H9 (cell line): ENCODE results near the gene METTL26. TPM values are rescaled to one million over a fixed set of nuclear protein-coding genes. Genes with fewer than 3 reads are reported as not detected.

Source experiments
- DNase-seq: peaks from one replicate; pipeline ENCODE4 v3.0.0-alpha.2; 2017
- H2AFZ ChIP-seq: one replicate; pipeline ENCODE4 v1.6.1; 2013; ENCODE audit warnings: mild to moderate bottlenecking, low read length, control low read depth, moderate library complexity
- H2AK5ac ChIP-seq: 2 replicates; pipeline ENCODE4 v1.6.1; 2013; ENCODE audit warnings: low read length, control low read depth, mixed read lengths; ENCODE audit not compliant: insufficient read length
- H2BK120ac ChIP-seq: one replicate; pipeline ENCODE4 v1.6.1; 2013; ENCODE audit warnings: low read depth, mild to moderate bottlenecking, low read length, control low read depth, inconsistent platforms; ENCODE audit not compliant: poor library complexity, severe bottlenecking
- H2BK12ac ChIP-seq: 2 replicates; pipeline ENCODE4 v1.6.1; 2013; ENCODE audit warnings: low read length, control low read depth, mixed read lengths, low read depth; ENCODE audit not compliant: insufficient read length
- H2BK15ac ChIP-seq: 2 replicates; pipeline ENCODE4 v1.6.1; 2013; ENCODE audit warnings: low read depth, low read length, control low read depth
- H2BK20ac ChIP-seq: one replicate; pipeline ENCODE4 v1.6.1; 2013; ENCODE audit warnings: low read depth, mild to moderate bottlenecking, low read length, control low read depth, inconsistent platforms; ENCODE audit not compliant: poor library complexity, severe bottlenecking
- H2BK5ac ChIP-seq: 2 replicates; pipeline ENCODE4 v1.6.1; 2013; ENCODE audit warnings: low read length, control low read depth, mixed read lengths; ENCODE audit not compliant: insufficient read length
- H3K14ac ChIP-seq: 2 replicates; pipeline ENCODE4 v1.6.1; 2013; ENCODE audit warnings: low read length, control low read depth; ENCODE audit not compliant: insufficient read depth
- H3K18ac ChIP-seq: 2 replicates; pipeline ENCODE4 v1.6.1; 2013; ENCODE audit warnings: low read depth, mild to moderate bottlenecking, mixed read lengths, low read length, control low read depth; ENCODE audit not compliant: insufficient read length
- H3K23ac ChIP-seq: 2 replicates; pipeline ENCODE4 v1.6.1; 2013; ENCODE audit warnings: low read length, control low read depth, mixed read lengths, low read depth; ENCODE audit not compliant: insufficient read length
- H3K23me2 ChIP-seq: 2 replicates; pipeline ENCODE4 v1.6.1; 2013; ENCODE audit warnings: low read depth, mild to moderate bottlenecking, mixed read lengths, low read length, control low read depth; ENCODE audit not compliant: insufficient read length, poor library complexity, severe bottlenecking
- H3K27ac ChIP-seq: 2 replicates; pipeline ENCODE4 v1.5.1; 2013; ENCODE audit warnings: low read length, control low read depth, mixed read lengths, low read depth; ENCODE audit not compliant: insufficient read length
- H3K27me3 ChIP-seq: 2 replicates; pipeline ENCODE4 v1.6.1; 2013; ENCODE audit warnings: low read length, control low read depth, inconsistent platforms; ENCODE audit not compliant: insufficient read depth
- H3K4ac ChIP-seq: 2 replicates; pipeline ENCODE4 v1.6.1; 2013; ENCODE audit warnings: low read depth, mild to moderate bottlenecking, control low read depth, inconsistent platforms, low read length, moderate library complexity
- H3K4me1 ChIP-seq: 2 replicates; pipeline ENCODE4 v1.6.1; 2013; ENCODE audit warnings: low read length, control low read depth, inconsistent platforms; ENCODE audit not compliant: insufficient read depth
- H3K4me2 ChIP-seq: 2 replicates; pipeline ENCODE4 v1.6.1; 2013; ENCODE audit warnings: low read length, control low read depth, mixed read lengths; ENCODE audit not compliant: insufficient read length, insufficient read depth
- H3K56ac ChIP-seq: 2 replicates; pipeline ENCODE4 v1.6.1; 2013; ENCODE audit warnings: low read depth, mild to moderate bottlenecking, mixed read lengths, low read length, control low read depth; ENCODE audit not compliant: insufficient read length
- H3K79me1 ChIP-seq: 2 replicates; pipeline ENCODE4 v1.6.1; 2013; ENCODE audit warnings: low read depth, mild to moderate bottlenecking, moderate library complexity, low read length, control low read depth, inconsistent platforms; ENCODE audit not compliant: insufficient read depth, poor library complexity, severe bottlenecking
- H3K79me2 ChIP-seq: 2 replicates; pipeline ENCODE4 v1.6.1; 2013; ENCODE audit warnings: low read length, control low read depth, inconsistent platforms; ENCODE audit not compliant: insufficient read depth
- H3K9ac ChIP-seq: 2 replicates; pipeline ENCODE4 v1.6.1; 2013; ENCODE audit warnings: low read length, control low read depth, mixed read lengths; ENCODE audit not compliant: insufficient read length; ENCODE audit errors: extremely low read depth
- H3K9me3 ChIP-seq: one replicate; pipeline ENCODE4 v1.6.1; 2013; ENCODE audit warnings: low read depth, low read length, inconsistent platforms; ENCODE audit not compliant: control insufficient read depth
- H3T11ph ChIP-seq: one replicate; pipeline ENCODE4 v1.6.1; 2013; ENCODE audit warnings: mild to moderate bottlenecking, low read length, control low read depth, inconsistent platforms
- H4K20me1 ChIP-seq: one replicate; pipeline ENCODE4 v1.6.1; 2013; ENCODE audit not compliant: control insufficient read depth, insufficient read length, insufficient read depth
- H4K5ac ChIP-seq: 2 replicates; pipeline ENCODE4 v1.6.1; 2013; ENCODE audit warnings: low read depth, mild to moderate bottlenecking, mixed read lengths, low read length, control low read depth; ENCODE audit not compliant: insufficient read length
- H4K8ac ChIP-seq: replicated peaks from 2 replicates; pipeline ENCODE4 v1.6.1; 2013; ENCODE audit warnings: low read length, control low read depth, mixed read lengths, low read depth; ENCODE audit not compliant: insufficient read length
- H4K91ac ChIP-seq: 2 replicates; pipeline ENCODE4 v1.6.1; 2013; ENCODE audit warnings: low read depth, mild to moderate bottlenecking, moderate library complexity, mixed read lengths, low read length, control low read depth; ENCODE audit not compliant: insufficient read length
- H3K27ac Mint-ChIP-seq, 3 experiments: 2 replicates in 2 of 3; 3 replicates in 1 of 3; pipeline ENCODE4 v1.8.0; 2020 to 2021; ENCODE audit warnings: mixed read lengths in 3 of 3, mild to moderate bottlenecking in 1 of 3, moderate library complexity in 1 of 3
- H3K27me3 Mint-ChIP-seq: 2 replicates; pipeline ENCODE4 v1.8.0; 2021; ENCODE audit warnings: low read depth, mild to moderate bottlenecking, moderate library complexity, mixed read lengths
- H3K36me3 Mint-ChIP-seq, 3 experiments: 2 replicates in 2 of 3; 3 replicates in 1 of 3; pipeline ENCODE4 v1.8.0; 2020 to 2021; ENCODE audit warnings: low read depth in 3 of 3, mixed read lengths in 3 of 3; ENCODE audit not compliant: insufficient read depth in 1 of 3
- H3K4me1 Mint-ChIP-seq, 2 experiments: 2 replicates each; pipeline ENCODE4 v1.8.0; 2020; ENCODE audit warnings: mixed read lengths in 2 of 2
- H3K4me3 Mint-ChIP-seq, 2 experiments: 2 replicates in 1 of 2; 3 replicates in 1 of 2; pipeline ENCODE4 v1.8.0; 2020 to 2021; ENCODE audit warnings: mild to moderate bottlenecking in 2 of 2, mixed read lengths in 2 of 2, moderate library complexity in 1 of 2
- H3K9me3 Mint-ChIP-seq, 2 experiments: 2 replicates in 1 of 2; 3 replicates in 1 of 2; pipeline ENCODE4 v1.8.0; 2020; ENCODE audit warnings: mild to moderate bottlenecking in 2 of 2, mixed read lengths in 2 of 2, moderate library complexity in 1 of 2
- WGBS: extraction: QIAGEN DNeasy Blood & Tissue Kit; methylation state at CpG from one replicate; pipeline ENCODE4 v1.1.7; 2013; ENCODE audit warnings: missing lambda C conversion rate, low lambda C conversion rate, mixed read lengths; ENCODE audit not compliant: insufficient read length; ENCODE audit errors: extremely low coverage; 5-methylcytosine and 5-hydroxymethylcytosine counted together
- total RNA-seq: library from RNA; stranded (reverse); gene quantifications from 2 replicates; pipeline ENCODE4 v1.2.1, GENCODE V29; 2021
- TF ChIP-seq, protein P1 (sequence below): fragments of 200-600 bp; sonication (generic); conservative IDR thresholded peaks from 3 replicates; pipeline ENCODE4 v1.8.0; 2021; ENCODE audit warnings: antibody characterized with exemption, mild to moderate bottlenecking

The METTL26 gene
- total RNA-seq, 1 experiment from 2014 or later, result 108 TPM

DNA sequence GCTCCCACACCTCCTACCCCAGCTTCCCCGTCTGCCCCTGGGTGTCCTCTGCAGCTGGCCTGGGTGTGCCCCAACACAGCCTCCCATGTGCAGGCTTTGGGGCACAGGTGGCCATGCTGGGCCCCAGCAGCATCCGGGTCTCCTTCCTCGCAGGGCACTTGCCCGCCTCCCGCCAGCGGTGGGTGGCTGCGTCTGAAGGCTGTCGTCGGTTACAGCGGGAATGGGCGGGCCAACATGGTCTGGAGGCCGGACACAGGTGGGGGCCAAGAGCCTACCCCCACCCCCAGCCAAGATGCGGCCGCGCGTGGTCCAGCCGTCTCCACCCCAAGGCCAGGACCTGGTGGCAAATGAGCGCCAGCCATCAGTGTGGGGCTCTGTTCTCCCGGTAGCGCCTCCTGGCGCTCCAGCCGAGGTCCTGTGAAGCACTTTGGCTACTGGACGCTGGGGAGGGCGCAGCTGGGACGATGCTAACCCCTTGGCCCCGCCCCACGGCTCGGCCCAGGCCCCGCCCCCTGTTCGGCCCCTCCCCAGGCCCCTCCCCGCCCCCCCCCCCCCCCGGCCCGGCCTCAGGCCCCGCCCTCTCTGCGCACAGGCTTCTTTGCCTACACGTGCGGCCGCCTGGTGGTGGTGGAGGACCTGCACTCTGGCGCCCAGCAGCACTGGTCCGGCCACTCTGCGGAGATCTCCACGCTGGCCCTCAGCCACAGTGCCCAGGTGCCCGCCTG lies 24.5 kb upstream of the METTL26 start:
- Histone ChIP-seq H2AFZ (no peak overlapping the region), H3K4me1 (no peaks in the 10 kb centered on the region; the same call in 1 of the 2 replicates), H2BK20ac (no peak overlapping the region), H4K91ac (no peak overlapping the region), H3K23ac (no peak overlapping the region), H3K23me2 (no peaks in the 10 kb centered on the region), H3K9me3 (no peaks in the 10 kb centered on the region), H4K5ac (no peak overlapping the region), H3K27me3 (no peaks in the 10 kb centered on the region), H4K20me1 (no peaks in the 10 kb centered on the region), H3K79me2 (no peaks in the 10 kb centered on the region), H3K18ac (peak overlapping the region; percentile 50), H3K4ac (no peak overlapping the region), H3K27ac (no peak overlapping the region), H2BK12ac (no peak overlapping the region), H3K9ac (no peak overlapping the region), H2AK5ac (no peak overlapping the region), H2BK120ac (no peak overlapping the region), H2BK15ac (no peak overlapping the region; the same call in 1 of the 2 replicates), H3K14ac (no peak overlapping the region), H4K8ac (no peak overlapping the region), H3K79me1 (no peaks in the 10 kb centered on the region), H2BK5ac (no peak overlapping the region), H3K4me2 (no peak overlapping the region), H3T11ph (no peak overlapping the region), H3K56ac (no peak overlapping the region)
- H3K27me3 Mint-ChIP-seq, result no peaks in the 10 kb centered on the region
- peaks cover 2 to 13% (median 8%) of the 10 kb centered on the region in 3 experiments; a peak in 5 of 7 replicates for H3K36me3 Mint-ChIP-seq
- peaks cover 0 to 5% of the 10 kb centered on the region in 2 experiments; a peak in 2 of 4 replicates for H3K4me1 Mint-ChIP-seq
- TF ChIP-seq, protein P1, sequence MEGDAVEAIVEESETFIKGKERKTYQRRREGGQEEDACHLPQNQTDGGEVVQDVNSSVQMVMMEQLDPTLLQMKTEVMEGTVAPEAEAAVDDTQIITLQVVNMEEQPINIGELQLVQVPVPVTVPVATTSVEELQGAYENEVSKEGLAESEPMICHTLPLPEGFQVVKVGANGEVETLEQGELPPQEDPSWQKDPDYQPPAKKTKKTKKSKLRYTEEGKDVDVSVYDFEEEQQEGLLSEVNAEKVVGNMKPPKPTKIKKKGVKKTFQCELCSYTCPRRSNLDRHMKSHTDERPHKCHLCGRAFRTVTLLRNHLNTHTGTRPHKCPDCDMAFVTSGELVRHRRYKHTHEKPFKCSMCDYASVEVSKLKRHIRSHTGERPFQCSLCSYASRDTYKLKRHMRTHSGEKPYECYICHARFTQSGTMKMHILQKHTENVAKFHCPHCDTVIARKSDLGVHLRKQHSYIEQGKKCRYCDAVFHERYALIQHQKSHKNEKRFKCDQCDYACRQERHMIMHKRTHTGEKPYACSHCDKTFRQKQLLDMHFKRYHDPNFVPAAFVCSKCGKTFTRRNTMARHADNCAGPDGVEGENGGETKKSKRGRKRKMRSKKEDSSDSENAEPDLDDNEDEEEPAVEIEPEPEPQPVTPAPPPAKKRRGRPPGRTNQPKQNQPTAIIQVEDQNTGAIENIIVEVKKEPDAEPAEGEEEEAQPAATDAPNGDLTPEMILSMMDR, result peak; percentile 72
- DNase-seq, result peak; percentile 95
- H3K9me3 Mint-ChIP-seq, result no peaks in the 10 kb centered on the region
- H3K4me3 Mint-ChIP-seq, result peak overlapping the region in 1 of 2 experiments; percentile 62; a peak in 1 of 5 replicates
- WGBS, result no CpG with 5 or more reads among the region's 43 CpGs
- H3K27ac Mint-ChIP-seq, result no peak overlapping the region
